ENCODE measurements around the gene RFC2.

GRCh38 chr7:74284781-74285259 lies 30.6 kb upstream of the RFC2 start:
- TF ChIP-seq EZH2 (IDR thresholded peaks at IDR 0.05; ENCODE audit: borderline replicate concordance, control insufficient read depth, low read depth, low read length) (no peak), CTCF (IDR thresholded peaks at IDR 0.05 in 2 of 3, conservative IDR thresholded peaks at IDR 0.05 in 1 of 3; ENCODE audit: control insufficient read depth in 2 of 3, extremely low read depth in 1 of 3, insufficient read depth in 1 of 3, low read depth in 3 of 3, low read length in 3 of 3) (no peak), USF2 (IDR thresholded peaks at IDR 0.05; ENCODE audit: borderline replicate concordance, low read depth, low read length) (no peak), EP300 (IDR thresholded peaks at IDR 0.05; ENCODE audit: borderline replicate concordance in 1 of 2, control insufficient read depth in 1 of 2, low read depth in 2 of 2, low read length in 2 of 2) (peak; percentile 32 to 38; a peak in 2 of 4 replicates), RFX5 (IDR thresholded peaks at IDR 0.05; ENCODE audit: low read depth, low read length) (no peak), ATF3 (IDR thresholded peaks at IDR 0.05; ENCODE audit: borderline replicate concordance, extremely low read depth, low read depth, low read length) (no peak), NKRF (conservative IDR thresholded peaks at IDR 0.05) (0 out of 2 replicates have a peak, but pooled peaks have one; percentile 10), MYC (IDR thresholded peaks at IDR 0.05; ENCODE audit: insufficient read depth, insufficient read length, insufficient replicate concordance, low read length, severe bottlenecking) (no peak), PRDM15 (CRISPR knock-in tag; IDR thresholded peaks at IDR 0.05) (no peak), POLR2A (IDR thresholded peaks at IDR 0.05; ENCODE audit: low read depth, low read length) (peak; percentile 28; the same call in 1 of the 2 replicates), DPF2 (IDR thresholded peaks at IDR 0.05) (no peak; the same call in 1 of the 2 replicates), BHLHE40 (IDR thresholded peaks at IDR 0.05; ENCODE audit: borderline replicate concordance in 1 of 2, low read depth in 2 of 2, low read length in 1 of 2) (peak in 1 of 2 experiments; percentile 55; a peak in 2 of 4 replicates)
